K562 (cell line): ENCODE measurements around the gene TUBD1. TPM values are rescaled to one million over a fixed set of nuclear protein-coding genes. Genes with fewer than 3 reads are reported as not detected.

ENCODE experiments used
- ATAC-seq: fragments of 200-7000 bp; cut with Tn5 transposase; 3 replicates; pipeline ENCODE4 v1.9.1; 2020; ENCODE audit warnings: moderate library complexity
- BruUV-seq: library from RNA; stranded (reverse); fragments of 400-500 nt; replicated peaks from 2 replicates; lab custom pipeline; 2021; lab: Mats Ljungman, UMichigan
- CTCF ChIA-PET: fragments of 300-600 bp; formaldehyde crosslinking; extraction: SDS; loops from one replicate; lab custom pipeline; 2021; ENCODE audit warnings: low intra/inter-chr PET ratio; lab: Yijun Ruan, JAX
- POLR2A ChIA-PET: fragments of 300-600, 350-650 bp; sonication (Branson Sonifier 250); formaldehyde crosslinking; extraction: SDS; loops from one replicate; lab custom pipeline; 2021; ENCODE audit warnings: antibody characterized with exemption, inconsistent platforms; lab: Yijun Ruan, JAX
- DNase-seq, 4 experiments: peaks; one replicate each; pipeline versions ENCODE4 v3.0.0 to v3.0.0-alpha.2; 2011 to 2018; ENCODE audit warnings: low spot score in 3 of 4, mixed read lengths in 3 of 4; ENCODE audit errors: extremely low read depth in 1 of 4
- FAIRE-seq: peaks from 2 replicates; lab custom pipeline; 2011; peaks lifted over from hg19 to GRCh38; lab: Jason Lieb, UNC
- H2AFZ ChIP-seq: 2 replicates; pipeline ENCODE4 v1.6.0; 2011; ENCODE audit warnings: low read depth, low read length, control low read depth, inconsistent platforms
- H3K27ac ChIP-seq: fragments of 200-600 bp; 3 replicates; pipeline ENCODE4 v1.8.0; 2011; ENCODE audit warnings: low read depth, mild to moderate bottlenecking, control low read depth, inconsistent platforms, low read length, moderate library complexity, mixed read lengths; ENCODE audit errors: extremely low read depth
- H3K27me3 ChIP-seq, 2 experiments: fragments of 300-600 bp in 1 of 2; 2 replicates in 1 of 2; 3 replicates in 1 of 2; pipeline versions ENCODE4 v1.6.0 to v1.8.0; 2011; ENCODE audit warnings: inconsistent platforms in 2 of 2, low read length in 2 of 2, mild to moderate bottlenecking in 1 of 2, mixed read lengths in 1 of 2, moderate library complexity in 1 of 2; ENCODE audit not compliant: control insufficient read depth in 2 of 2, insufficient read depth in 2 of 2
- H3K36me3 ChIP-seq: fragments of 300-600 bp; 3 replicates; pipeline ENCODE4 v1.8.0; 2011; ENCODE audit warnings: mild to moderate bottlenecking, low read length, inconsistent platforms; ENCODE audit not compliant: control insufficient read depth, insufficient read depth
- H3K4me1 ChIP-seq, 2 experiments: fragments of 200-600 bp in 1 of 2; replicated peaks in 1 of 2; 2 replicates in 1 of 2; 3 replicates in 1 of 2; pipeline versions ENCODE4 v1.5.1 to v1.8.0; 2011; ENCODE audit warnings: inconsistent platforms in 2 of 2, low read length in 2 of 2, mild to moderate bottlenecking in 1 of 2, mixed read lengths in 1 of 2, moderate library complexity in 1 of 2; ENCODE audit not compliant: control insufficient read depth in 2 of 2, insufficient read depth in 2 of 2
- H3K4me2 ChIP-seq: 2 replicates; pipeline ENCODE4 v1.6.1; 2011; ENCODE audit warnings: low read length, control low read depth, inconsistent platforms, mixed read lengths; ENCODE audit not compliant: insufficient read depth
- H3K4me3 ChIP-seq: fragments of 200-600 bp; sonication (generic), shearing (Covaris generic); 2 replicates; pipeline ENCODE4 v1.5.1; 2016; ENCODE audit warnings: control low read depth, inconsistent platforms
- H3K79me2 ChIP-seq: fragments of 200-600 bp; 3 replicates; pipeline ENCODE4 v1.8.0; 2011; ENCODE audit warnings: low read length, inconsistent platforms; ENCODE audit not compliant: control insufficient read depth, insufficient read depth
- H3K9ac ChIP-seq, 2 experiments: 2 replicates each; pipeline versions ENCODE4 v1.6.0 to v1.6.1; 2011; ENCODE audit warnings: low read depth in 2 of 2, low read length in 2 of 2, control low read depth in 1 of 2, inconsistent platforms in 1 of 2, mild to moderate bottlenecking in 1 of 2, mixed read lengths in 1 of 2; ENCODE audit not compliant: insufficient read depth in 1 of 2
- H3K9me1 ChIP-seq: one replicate; pipeline ENCODE4 v1.6.0; 2011; ENCODE audit warnings: inconsistent platforms, mild to moderate bottlenecking, low read length, moderate library complexity; ENCODE audit not compliant: control insufficient read depth, insufficient read depth
- H3K9me3 ChIP-seq: replicated peaks from 2 replicates; pipeline ENCODE4 v1.5.1; 2011; ENCODE audit warnings: low read depth, low read length, inconsistent platforms; ENCODE audit not compliant: control insufficient read depth, insufficient read depth
- H4K20me1 ChIP-seq: replicated peaks from 2 replicates; pipeline ENCODE4 v1.6.1; 2011; ENCODE audit warnings: low read length, inconsistent platforms, mixed read lengths; ENCODE audit not compliant: control insufficient read depth, insufficient read depth
- EWSR1 ChIP-seq: fragments of 450-650 bp; IDR thresholded peaks from 2 replicates; pipeline ENCODE4 v1.6.1; 2018; ENCODE audit warnings: borderline replicate concordance, mild to moderate bottlenecking, low read depth, moderate library complexity; ENCODE audit not compliant: partially characterized antibody
- KDM2B ChIP-seq: fragments of 250-450 bp; sonication (Bioruptor Pico); IDR thresholded peaks from 2 replicates; pipeline ENCODE4 v1.8.0; 2021; ENCODE audit warnings: mild to moderate bottlenecking, moderate library complexity
- KLF16 ChIP-seq: IDR thresholded peaks from 2 replicates; pipeline ENCODE4 v1.6.1; 2016; ENCODE audit warnings: antibody characterized with exemption
- PBX2 ChIP-seq, 2 experiments: IDR thresholded peaks in 1 of 2; conservative IDR thresholded peaks in 1 of 2; 2 replicates each; pipeline ENCODE4 v1.6.1; 2016; ENCODE audit warnings: low read depth in 2 of 2, mild to moderate bottlenecking in 1 of 2, missing compliant biosample characterization in 1 of 2, missing genetic modification characterization in 1 of 2, moderate library complexity in 1 of 2
- PKNOX1 ChIP-seq: fragments of 450-650 bp; IDR thresholded peaks from 2 replicates; pipeline ENCODE4 v1.6.1; 2016
- SMAD1 ChIP-seq: fragments of 150-350 bp; IDR thresholded peaks from 2 replicates; pipeline ENCODE4 v1.6.1; 2014; ENCODE audit warnings: low read length, low read depth; ENCODE audit not compliant: partially characterized antibody
- SRSF3 ChIP-seq: fragments of 200-400 bp; formaldehyde crosslinking; IDR thresholded peaks from 2 replicates; pipeline ENCODE4 v1.6.1; 2016; ENCODE audit warnings: mild to moderate bottlenecking, low read length, moderate library complexity; ENCODE audit not compliant: insufficient read depth
- TBP ChIP-seq: optimal IDR thresholded peaks from 2 replicates; pipeline ENCODE3; 2011; ENCODE audit warnings: low read depth, low read length, improper control_type of control experiment
- TEAD4 ChIP-seq, 2 experiments: sonication (generic) in 1 of 2; formaldehyde crosslinking in 1 of 2; IDR thresholded peaks; 2 replicates each; pipeline versions ENCODE4 v1.6.1 to v1.8.0; 2012 to 2022; ENCODE audit warnings: borderline replicate concordance in 1 of 2, inconsistent platforms in 1 of 2, low read length in 1 of 2, mild to moderate bottlenecking in 1 of 2, missing genetic modification reagents in 1 of 2
- ZBTB2 ChIP-seq: fragments of 450-650 bp; IDR thresholded peaks from 2 replicates; pipeline ENCODE4 v1.6.1; 2016; ENCODE audit warnings: antibody characterized with exemption
- ZKSCAN1 ChIP-seq: fragments of 150-350 bp; IDR thresholded peaks from 2 replicates; pipeline ENCODE4 v1.6.1; 2016; ENCODE audit warnings: low read depth, low read length
- ZNF263 ChIP-seq: sonication (generic); formaldehyde crosslinking; IDR thresholded peaks from 2 replicates; pipeline ENCODE4 v1.8.0; 2022; ENCODE audit warnings: mild to moderate bottlenecking, missing genetic modification reagents, borderline replicate concordance
- ZNF41 ChIP-seq: fragments of 250-450 bp; sonication (Bioruptor Pico); conservative IDR thresholded peaks from 2 replicates; pipeline ENCODE4 v1.4.0; 2020; ENCODE audit warnings: mild to moderate bottlenecking
- ZSCAN32 ChIP-seq: fragments of 450-650 bp; formaldehyde crosslinking; IDR thresholded peaks from 2 replicates; pipeline ENCODE4 v1.4.0; 2020; ENCODE audit warnings: mild to moderate bottlenecking, moderate library complexity
- WGBS: fragments of 100-300 bp; shearing (Covaris generic); methylation state at CpG from one replicate; pipeline ENCODE4 v1.1.6; 2016; ENCODE audit warnings: low coverage, mixed read lengths; ENCODE audit not compliant: insufficient coverage; ENCODE audit errors: missing lambda C conversion rate; 5-methylcytosine and 5-hydroxymethylcytosine counted together
- in situ Hi-C: fragments of 300-500 bp; cut with MboI; formaldehyde crosslinking; loops from 4 replicates; pipeline ENCODE4 v1.15.0; 2018; ENCODE audit warnings: inconsistent platforms, mixed read lengths
- intact Hi-C: fragments of 100-400 bp; cut with micrococcal nuclease; formaldehyde crosslinking; loops from 2 replicates; pipeline ENCODE4 v1.14.2; 2022
- polyA plus RNA-seq, 8 experiments: library from polyadenylated mRNA; depleted of rRNA in 4 of 8; stranded (reverse) in 5 of 8; unstranded in 3 of 8; fragments of >200 nt; fragmentation: Nextera tagmentation in 2 of 8; fragmentation: Illumina TruSeq in 1 of 8; extraction: Ambion mirVana in 2 of 8; extraction: Trizol in 1 of 8; gene quantifications; 2 replicates each; pipeline versions ENCODE4 v1.2.1 to v1.2.3, GENCODE V29; 2011 to 2014; ENCODE audit warnings: inconsistent platforms in 1 of 8, missing spikeins in 1 of 8
- total RNA-seq, 7 experiments: library from RNA; depleted of rRNA in 6 of 7; stranded (reverse); fragments of >200 nt in 6 of 7; fragmentation: Illumina TruSeq in 2 of 7; extraction: Trizol in 2 of 7; gene quantifications; 2 replicates each; pipeline versions ENCODE4 v1.2.1 to v1.2.3, GENCODE V29; 2011 to 2021; ENCODE audit warnings: low replicate concordance in 1 of 7

The TUBD1 gene
- total and polyA plus RNA-seq, 9 of the 15 experiments (the other 6 are each of a cell fraction or from before 2014, with no cell fraction given) = 10.8 to 35.3 (median 17.9) TPM

GRCh38 chr17:59837308-59838051 lies 55.3 kb downstream of the TUBD1 start (continued):
- TF ChIP-seq ZNF41 (CRISPR knock-in tag) (peak; percentile 79), TBP (no peak), TEAD4 (IDR thresholded peaks at IDR 0.05; ENCODE audit: low read length) (peak; percentile 81), TEAD4 (CRISPR knock-in tag; IDR thresholded peaks at IDR 0.05; ENCODE audit: borderline replicate concordance) (no peak)

GRCh38 chr17:59832883-59833379 lies 59.8 kb downstream of the TUBD1 start:
- no peak overlapping the region for H3K9ac ChIP-seq
- POLR2A ChIA-PET = interaction anchor here (1.1 kb wide), 1 partner anchor 46 kb away, joined by 5 read pairs; no protein-coding TSS in a partner anchor
- TF ChIP-seq ZNF263 (CRISPR knock-in tag) (no peak), ZKSCAN1 (no peak), ZBTB2 (no peak), SRSF3 (no peak), PKNOX1 (no peak), SMAD1 (no peak), ZSCAN32 (no peak), EWSR1 (peak; percentile 39), PBX2 (CRISPR knock-in tag; IDR thresholded peaks at IDR 0.05; ENCODE audit: low read depth) (no peak), PBX2 (tag; conservative IDR thresholded peaks at IDR 0.05; ENCODE audit: low read depth) (peak; percentile 46), KDM2B (CRISPR knock-in tag) (no peak), KLF16 (no peak)

More at GRCh38 chr17:59832883-59833379, 59.8 kb downstream of the TUBD1 start:
- Histone ChIP-seq H3K9me3 (no peaks in the 10 kb centered on the region), H4K20me1 (no peaks in the 10 kb centered on the region), H3K9me1 (no peaks in the 10 kb centered on the region), H2AFZ (no peak overlapping the region), H3K4me3 (no peak overlapping the region), H3K79me2 (peaks cover 16% of the 10 kb centered on the region), H3K27ac (peak overlapping the region; percentile 37; the same call in 1 of the 3 replicates), H3K4me1 (peaks cover 11 to 63% of the 10 kb centered on the region in 2 experiments; a peak in 4 of 5 replicates), H3K36me3 (peaks cover 2% of the 10 kb centered on the region; the same call in 1 of the 3 replicates), H3K4me2 (no peak overlapping the region), H3K27me3 (no peaks in the 10 kb centered on the region)
- no peak for ATAC-seq
- intact Hi-C loops = no loop called here
- BruUV-seq = no TSS peak
- no peak for DNase-seq
- 48% methylated on average over 4 of the region's 4 CpGs for WGBS
- CTCF ChIA-PET = no interaction called here
- no peak for FAIRE-seq
- in situ Hi-C loops = no loop called here
